SK-N-MC (cell line): ENCODE measurements around the gene CLDN22.

Source experiments
- EZH2 ChIP-seq: fragments of 200-600 bp; sonication (generic); IDR thresholded peaks from one replicate; pipeline ENCODE4 v1.6.1; 2017; ENCODE audit warnings: antibody characterized with exemption
- FOXP2 ChIP-seq: optimal IDR thresholded peaks from 2 replicates; pipeline ENCODE3; 2011; ENCODE audit warnings: mild to moderate bottlenecking, moderate library complexity; ENCODE audit not compliant: insufficient read depth; ENCODE audit errors: extremely low read length, control extremely low read depth

GRCh38 chr4:183272384-183272783 lies 47.7 kb downstream of the CLDN22 start:
- TF ChIP-seq FOXP2 (no peak), EZH2 (no peak)
